ENCODE measurements around the gene PHLDB3. TPM values are rescaled to one million over a fixed set of nuclear protein-coding genes. Genes with fewer than 3 reads are reported as not detected.
A peak's percentile ranks its signal among the peaks of the same experiment; 100 is the strongest.

Gene PHLDB3
- total and polyA plus RNA-seq, 2 experiments from 2014 or later, result 22.2 to 23.4 TPM

- peak; percentile 75 for DNase-seq (ENCODE audit: low spot score)
- TF ChIP-seq EZH2phosphoT487 (IDR thresholded peaks at IDR 0.05; ENCODE audit: low read depth, severe bottlenecking, unreplicated experiment) (no peak), CTCF (IDR thresholded peaks at IDR 0.05; ENCODE audit: poor library complexity) (peak; percentile 49)
- Histone ChIP-seq H3K27ac (peak overlapping the region; percentile 32), H4K20me1 (ENCODE audit: insufficient read depth, poor library complexity, severe bottlenecking) (no peaks in the 10 kb centered on the region), H3K9me3 (ENCODE audit: low read depth) (no peaks in the 10 kb centered on the region), H3K27me3 (no peaks in the 10 kb centered on the region), H3K4me3 (no peak overlapping the region), H3K9me2 (replicated peaks; ENCODE audit: insufficient read depth) (no peaks in the 10 kb centered on the region), H3K36me3 (replicated peaks; ENCODE audit: insufficient read depth, low read depth) (peaks cover 4% of the 10 kb centered on the region), H3K4me2 (peak overlapping the region; percentile 69), H2AFZ (no peak overlapping the region), H3K79me2 (no peaks in the 10 kb centered on the region), H3K4me1 (ENCODE audit: insufficient read depth) (peaks cover 7% of the 10 kb centered on the region)
- 78% methylated on average over 33 of the region's 62 CpGs for WGBS (ENCODE audit: low lambda C conversion rate, missing lambda C conversion rate)
Measured at GRCh38 chr19:43534816-43535761, 30.5 kb upstream of the PHLDB3 start.

GRCh38 chr19:43534305-43534815 is 29.8 kb upstream of the PHLDB3 start:
- Histone ChIP-seq H2AFZ (no peak overlapping the region), H3K27me3 (no peaks in the 10 kb centered on the region), H3K9me2 (replicated peaks; ENCODE audit: insufficient read depth) (no peaks in the 10 kb centered on the region), H3K27ac (peak overlapping the region; percentile 32), H3K4me2 (peak overlapping the region; percentile 69), H3K36me3 (replicated peaks; ENCODE audit: insufficient read depth, low read depth) (peaks cover 3% of the 10 kb centered on the region), H3K9me3 (ENCODE audit: low read depth) (no peaks in the 10 kb centered on the region), H3K79me2 (no peaks in the 10 kb centered on the region), H4K20me1 (ENCODE audit: insufficient read depth, poor library complexity, severe bottlenecking) (no peaks in the 10 kb centered on the region), H3K4me1 (ENCODE audit: insufficient read depth) (peaks cover 7% of the 10 kb centered on the region), H3K4me3 (no peak overlapping the region)
- WGBS (ENCODE audit: low lambda C conversion rate, missing lambda C conversion rate), result 23% methylated on average over 17 of the region's 17 CpGs
- TF ChIP-seq EZH2phosphoT487 (IDR thresholded peaks at IDR 0.05; ENCODE audit: low read depth, severe bottlenecking, unreplicated experiment) (no peak), CTCF (IDR thresholded peaks at IDR 0.05; ENCODE audit: poor library complexity) (no peak), EZH2 (IDR thresholded peaks at IDR 0.05; ENCODE audit: borderline replicate concordance) (no peak)
- DNase-seq (ENCODE audit: low spot score), result no peak

- peak overlapping the region; percentile 25 for H3K4me3 ChIP-seq
- no peaks in the 10 kb centered on the region for H3K9me2 ChIP-seq (replicated peaks; ENCODE audit: insufficient read depth)
- no peaks in the 10 kb centered on the region for H4K20me1 ChIP-seq (ENCODE audit: insufficient read depth, poor library complexity, severe bottlenecking)
- H3K4me2 ChIP-seq, result peak overlapping the region; percentile 85
- H3K9me3 ChIP-seq (ENCODE audit: low read depth), result no peaks in the 10 kb centered on the region
- peak overlapping the region; percentile 84 for H3K27ac ChIP-seq
- H2AFZ ChIP-seq, result peak overlapping the region; percentile 75
- no peak for TF ChIP-seq EZH2 (IDR thresholded peaks at IDR 0.05; ENCODE audit: borderline replicate concordance)
- no peak for TF ChIP-seq EZH2phosphoT487 (IDR thresholded peaks at IDR 0.05; ENCODE audit: low read depth, severe bottlenecking, unreplicated experiment)
- H3K4me1 ChIP-seq (ENCODE audit: insufficient read depth), result peaks cover 7% of the 10 kb centered on the region
- no peaks in the 10 kb centered on the region for H3K79me2 ChIP-seq
- WGBS (ENCODE audit: low lambda C conversion rate, missing lambda C conversion rate), result 2% methylated on average over 33 of the region's 41 CpGs
- DNase-seq (ENCODE audit: low spot score), result peak; percentile 100
- no peaks in the 10 kb centered on the region for H3K36me3 ChIP-seq (replicated peaks; ENCODE audit: insufficient read depth, low read depth)
- H3K27me3 ChIP-seq, result no peaks in the 10 kb centered on the region
Measured at GRCh38 chr19:43533546-43534304, 29.2 kb upstream of the PHLDB3 start.

Data from hepatocyte (in vitro differentiated cells).